Nephron (organoid): Measurements from ENCODE around the gene GPR85.

Source experiments
- H3K27ac Mint-ChIP-seq, 3 experiments: 2 replicates each; pipeline ENCODE4 v1.8.0; 2020; ENCODE audit warnings: mixed read lengths in 3 of 3, mild to moderate bottlenecking in 2 of 3, moderate library complexity in 1 of 3
- H3K27me3 Mint-ChIP-seq: 2 replicates; pipeline ENCODE4 v1.8.0; 2021; ENCODE audit warnings: low read depth, mild to moderate bottlenecking, moderate library complexity, mixed read lengths
- H3K36me3 Mint-ChIP-seq: 2 replicates; pipeline ENCODE4 v1.8.0; 2020; ENCODE audit warnings: low read depth, mixed read lengths
- H3K4me1 Mint-ChIP-seq: 2 replicates; pipeline ENCODE4 v1.8.0; 2020; ENCODE audit warnings: mixed read lengths
- H3K4me3 Mint-ChIP-seq, 3 experiments: 2 replicates each; pipeline ENCODE4 v1.8.0; 2020; ENCODE audit warnings: mild to moderate bottlenecking in 3 of 3, mixed read lengths in 3 of 3, moderate library complexity in 2 of 3
- H3K9me3 Mint-ChIP-seq: 2 replicates; pipeline ENCODE4 v1.8.0; 2020; ENCODE audit warnings: mixed read lengths
- TF ChIP-seq, protein P1 (sequence below), 3 experiments: fragments of 200-600 bp; sonication (generic); IDR thresholded peaks; one replicate each; pipeline ENCODE4 v1.5.0; 2021; ENCODE audit warnings: antibody characterized with exemption in 3 of 3; ENCODE audit not compliant: unreplicated experiment in 3 of 3

GPR85 gene

GRCh38 chr7:113086431-113086888 is at the start of gene GPR85:
Gene GPR85 (minus strand): TSS chr7:113086827. CDS start chr7:113084721, 2,106 bp downstream.
- H3K4me3 Mint-ChIP-seq: peak within 1 kb of the TSS; percentile 84 to 96 (median 94)
- no peaks in the 10 kb centered on the region for H3K36me3 Mint-ChIP-seq

GRCh38 chr7:113134025-113134424 is 47.4 kb upstream of the GPR85 start:
- TF ChIP-seq, protein P1, sequence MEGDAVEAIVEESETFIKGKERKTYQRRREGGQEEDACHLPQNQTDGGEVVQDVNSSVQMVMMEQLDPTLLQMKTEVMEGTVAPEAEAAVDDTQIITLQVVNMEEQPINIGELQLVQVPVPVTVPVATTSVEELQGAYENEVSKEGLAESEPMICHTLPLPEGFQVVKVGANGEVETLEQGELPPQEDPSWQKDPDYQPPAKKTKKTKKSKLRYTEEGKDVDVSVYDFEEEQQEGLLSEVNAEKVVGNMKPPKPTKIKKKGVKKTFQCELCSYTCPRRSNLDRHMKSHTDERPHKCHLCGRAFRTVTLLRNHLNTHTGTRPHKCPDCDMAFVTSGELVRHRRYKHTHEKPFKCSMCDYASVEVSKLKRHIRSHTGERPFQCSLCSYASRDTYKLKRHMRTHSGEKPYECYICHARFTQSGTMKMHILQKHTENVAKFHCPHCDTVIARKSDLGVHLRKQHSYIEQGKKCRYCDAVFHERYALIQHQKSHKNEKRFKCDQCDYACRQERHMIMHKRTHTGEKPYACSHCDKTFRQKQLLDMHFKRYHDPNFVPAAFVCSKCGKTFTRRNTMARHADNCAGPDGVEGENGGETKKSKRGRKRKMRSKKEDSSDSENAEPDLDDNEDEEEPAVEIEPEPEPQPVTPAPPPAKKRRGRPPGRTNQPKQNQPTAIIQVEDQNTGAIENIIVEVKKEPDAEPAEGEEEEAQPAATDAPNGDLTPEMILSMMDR (IDR thresholded peaks at IDR 0.05; ENCODE audit: unreplicated experiment in 3 of 3): no peak
- H3K27me3 Mint-ChIP-seq: no peaks in the 10 kb centered on the region
- H3K27ac Mint-ChIP-seq: no peak overlapping the region
- no peaks in the 10 kb centered on the region for H3K9me3 Mint-ChIP-seq
- no peaks in the 10 kb centered on the region for H3K4me1 Mint-ChIP-seq
- H3K36me3 Mint-ChIP-seq: no peaks in the 10 kb centered on the region
- H3K4me3 Mint-ChIP-seq: no peak overlapping the region

More at GRCh38 chr7:113086431-113086888, at the start of gene GPR85:
- TF ChIP-seq, protein P1 (IDR thresholded peaks at IDR 0.05; ENCODE audit: unreplicated experiment in 3 of 3): no peak
- Mint-ChIP-seq H3K9me3 (no peaks in the 10 kb centered on the region), H3K4me1 (peaks cover 40% of the 10 kb centered on the region), H3K27ac (peak within 1 kb of the TSS; percentile 85 to 98 (median 87)), H3K27me3 (no peaks in the 10 kb centered on the region)

DNA sequence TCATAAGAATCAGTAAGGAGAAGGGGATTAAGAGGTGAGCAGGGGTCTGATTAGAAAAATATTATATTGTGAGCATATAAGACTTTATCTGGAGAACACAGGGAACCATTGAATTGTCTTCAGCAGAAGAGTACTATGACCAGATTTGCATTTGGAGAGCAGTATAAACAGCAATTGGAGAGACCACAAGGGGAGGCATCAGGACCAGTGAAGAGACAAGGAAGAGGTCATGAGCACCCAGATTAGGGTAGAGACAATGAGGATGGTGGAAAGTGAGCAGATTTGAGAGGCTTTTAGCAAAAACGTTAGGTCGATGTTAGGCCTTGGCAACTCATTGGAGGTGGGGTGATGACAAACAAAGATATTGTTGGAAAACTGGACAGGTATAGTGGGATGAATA is 44.7 kb upstream of the GPR85 start:
- H3K36me3 Mint-ChIP-seq: no peaks in the 10 kb centered on the region
- no peaks in the 10 kb centered on the region for H3K9me3 Mint-ChIP-seq
- no peaks in the 10 kb centered on the region for H3K27me3 Mint-ChIP-seq
- H3K27ac Mint-ChIP-seq: no peak overlapping the region
- TF ChIP-seq, protein P1 (IDR thresholded peaks at IDR 0.05; ENCODE audit: unreplicated experiment in 3 of 3): no peak
- no peak overlapping the region for H3K4me3 Mint-ChIP-seq
- H3K4me1 Mint-ChIP-seq: no peaks in the 10 kb centered on the region

DNA sequence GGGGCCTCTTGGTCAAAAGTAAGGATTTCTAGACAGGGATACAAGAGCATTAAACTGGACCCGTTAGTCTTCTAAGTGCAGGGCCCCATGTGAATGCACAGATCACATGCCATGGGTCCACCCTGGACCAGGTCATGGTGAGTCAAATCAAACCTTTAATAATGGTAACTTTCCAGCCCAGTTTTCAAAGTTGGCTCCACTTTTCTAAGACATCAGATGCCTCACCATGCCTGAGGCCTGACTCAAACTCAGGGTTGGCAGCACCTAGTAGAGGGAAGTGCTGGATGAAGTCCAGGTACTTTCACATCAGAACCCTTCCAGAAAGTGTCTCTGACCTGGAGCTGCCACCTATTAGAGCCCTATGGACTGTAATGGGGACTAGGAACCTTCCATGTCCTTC is 41.4 kb upstream of the GPR85 start:
- H3K4me3 Mint-ChIP-seq: no peak overlapping the region
- H3K36me3 Mint-ChIP-seq: no peaks in the 10 kb centered on the region
- no peaks in the 10 kb centered on the region for H3K27me3 Mint-ChIP-seq
- TF ChIP-seq, protein P1 (IDR thresholded peaks at IDR 0.05; ENCODE audit: unreplicated experiment in 3 of 3): no peak
- no peak overlapping the region for H3K27ac Mint-ChIP-seq
- no peaks in the 10 kb centered on the region for H3K4me1 Mint-ChIP-seq
- H3K9me3 Mint-ChIP-seq: no peaks in the 10 kb centered on the region

GRCh38 chr7:113125728-113126127 is 39.1 kb upstream of the GPR85 start:
- Mint-ChIP-seq H3K27ac (no peak overlapping the region), H3K9me3 (no peaks in the 10 kb centered on the region), H3K4me3 (no peak overlapping the region), H3K36me3 (no peaks in the 10 kb centered on the region), H3K27me3 (no peaks in the 10 kb centered on the region), H3K4me1 (no peaks in the 10 kb centered on the region)
- TF ChIP-seq, protein P1 (IDR thresholded peaks at IDR 0.05; ENCODE audit: unreplicated experiment in 3 of 3): no peak

DNA sequence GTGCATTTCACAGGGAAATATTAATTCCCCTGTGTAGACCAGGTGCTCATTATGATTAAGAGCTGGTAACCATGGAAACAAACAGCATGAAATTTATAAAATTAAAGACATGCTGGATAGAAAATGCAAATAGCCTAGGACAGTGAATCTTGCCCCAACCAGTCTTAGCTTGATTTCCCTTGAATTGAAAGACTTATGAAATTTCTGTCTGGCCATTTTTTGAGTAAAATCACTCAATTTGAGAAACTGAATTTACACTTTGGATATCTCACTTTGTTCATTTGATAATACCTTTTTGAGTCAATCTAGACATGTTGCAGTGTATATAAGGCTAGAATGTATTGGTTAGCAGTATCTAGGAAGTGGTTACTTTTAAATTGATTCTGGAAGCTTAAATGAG is 36.1 kb upstream of the GPR85 start:
- no peak overlapping the region for H3K27ac Mint-ChIP-seq
- no peaks in the 10 kb centered on the region for H3K36me3 Mint-ChIP-seq
- H3K9me3 Mint-ChIP-seq: no peaks in the 10 kb centered on the region
- H3K4me1 Mint-ChIP-seq: peaks cover 2% of the 10 kb centered on the region
- TF ChIP-seq, protein P1 (IDR thresholded peaks at IDR 0.05; ENCODE audit: unreplicated experiment in 3 of 3): no peak
- no peaks in the 10 kb centered on the region for H3K27me3 Mint-ChIP-seq
- H3K4me3 Mint-ChIP-seq: no peak overlapping the region
